BLaER1 (cell line): ENCODE results near the gene BPIFA2.

Experiments
- H3K27ac ChIP-seq: shearing (Covaris generic); formaldehyde crosslinking; 2 replicates; pipeline ENCODE4 v1.8.1; 2022
- H3K27me3 ChIP-seq: shearing (Covaris generic); formaldehyde crosslinking; 2 replicates; pipeline ENCODE4 v1.8.1; 2022
- H3K36me3 ChIP-seq: shearing (Covaris generic); formaldehyde crosslinking; 2 replicates; pipeline ENCODE4 v1.8.1; 2022
- H3K4me1 ChIP-seq: shearing (Covaris generic); formaldehyde crosslinking; 2 replicates; pipeline ENCODE4 v1.8.1; 2022
- H3K4me2 ChIP-seq: shearing (Covaris generic); formaldehyde crosslinking; 2 replicates; pipeline ENCODE4 v1.8.1; 2022
- H3K4me3 ChIP-seq: shearing (Covaris generic); formaldehyde crosslinking; 2 replicates; pipeline ENCODE4 v1.8.1; 2022
- H3K9ac ChIP-seq: shearing (Covaris generic); formaldehyde crosslinking; 2 replicates; pipeline ENCODE4 v1.8.1; 2022
- H3K9me3 ChIP-seq: shearing (Covaris generic); formaldehyde crosslinking; 2 replicates; pipeline ENCODE4 v1.8.1; 2022
- H4K20me1 ChIP-seq: shearing (Covaris generic); formaldehyde crosslinking; 2 replicates; pipeline ENCODE4 v1.8.1; 2022
- Cebpa-rat ChIP-seq: shearing (Covaris generic); IDR thresholded peaks from 2 replicates; pipeline ENCODE4 v1.8.1; 2022

BPIFA2 gene

DNA sequence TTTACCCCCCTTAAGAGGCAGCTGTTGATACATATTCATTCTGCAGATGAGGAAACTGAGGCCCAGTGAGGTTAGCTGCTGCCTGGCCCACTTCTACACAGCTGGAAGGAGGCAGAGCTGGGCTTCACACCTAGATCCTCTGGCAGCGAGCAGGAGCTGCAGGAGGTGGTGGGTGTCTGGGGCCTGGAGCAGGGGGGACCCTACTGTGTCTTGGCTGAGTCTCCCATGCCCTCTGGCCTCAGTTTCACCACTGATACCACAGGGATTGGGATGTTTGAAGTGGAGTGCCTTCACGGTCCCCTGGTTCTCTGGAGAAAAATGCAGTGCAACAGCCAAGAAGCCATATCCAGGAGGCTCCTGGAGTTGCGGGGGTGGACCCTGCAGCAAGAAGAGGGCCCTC, 8.2 kb upstream of the BPIFA2 start:
- Histone ChIP-seq H3K9ac (no peak overlapping the region), H3K9me3 (no peaks in the 10 kb centered on the region), H4K20me1 (no peaks in the 10 kb centered on the region), H3K4me3 (no peak overlapping the region), H3K4me2 (no peak overlapping the region), H3K27ac (no peak overlapping the region), H3K36me3 (no peaks in the 10 kb centered on the region), H3K27me3 (no peaks in the 10 kb centered on the region), H3K4me1 (0 out of 2 replicates have a peak, but pooled peaks cover 6% of the 10 kb centered on the region)
- TF ChIP-seq Cebpa-rat, result no peak

GRCh38 chr20:33160681-33161080, 7.3 kb upstream of the BPIFA2 start:
- no peaks in the 10 kb centered on the region for H3K27me3 ChIP-seq
- no peaks in the 10 kb centered on the region for H3K36me3 ChIP-seq
- no peak overlapping the region for H3K9ac ChIP-seq
- H3K27ac ChIP-seq, result no peak overlapping the region
- no peaks in the 10 kb centered on the region for H4K20me1 ChIP-seq
- 0 out of 2 replicates have a peak, but pooled peaks cover 6% of the 10 kb centered on the region for H3K4me1 ChIP-seq
- no peak overlapping the region for H3K4me2 ChIP-seq
- TF ChIP-seq Cebpa-rat, result no peak
- H3K4me3 ChIP-seq, result no peak overlapping the region
- no peaks in the 10 kb centered on the region for H3K9me3 ChIP-seq

- Histone ChIP-seq H3K9me3 (no peaks in the 10 kb centered on the region), H3K4me1 (0 out of 2 replicates have a peak, but pooled peaks cover 10% of the 10 kb centered on the region), H3K4me2 (no peak overlapping the region), H3K27ac (no peak overlapping the region), H3K36me3 (no peaks in the 10 kb centered on the region), H3K27me3 (no peaks in the 10 kb centered on the region), H3K9ac (no peak overlapping the region), H4K20me1 (no peaks in the 10 kb centered on the region), H3K4me3 (no peak overlapping the region)
- no peak for TF ChIP-seq Cebpa-rat
These were observed 5.6 kb upstream of the BPIFA2 start for GRCh38 chr20:33162313-33162712.

GRCh38 chr20:33162753-33163152, 5.2 kb upstream of the BPIFA2 start:
- Histone ChIP-seq H3K27ac (no peak overlapping the region), H3K4me1 (0 out of 2 replicates have a peak, but pooled peaks cover 11% of the 10 kb centered on the region), H3K9ac (no peak overlapping the region), H3K36me3 (no peaks in the 10 kb centered on the region), H4K20me1 (no peaks in the 10 kb centered on the region), H3K4me3 (no peak overlapping the region), H3K27me3 (no peaks in the 10 kb centered on the region), H3K9me3 (no peaks in the 10 kb centered on the region), H3K4me2 (no peak overlapping the region)
- no peak for TF ChIP-seq Cebpa-rat

DNA sequence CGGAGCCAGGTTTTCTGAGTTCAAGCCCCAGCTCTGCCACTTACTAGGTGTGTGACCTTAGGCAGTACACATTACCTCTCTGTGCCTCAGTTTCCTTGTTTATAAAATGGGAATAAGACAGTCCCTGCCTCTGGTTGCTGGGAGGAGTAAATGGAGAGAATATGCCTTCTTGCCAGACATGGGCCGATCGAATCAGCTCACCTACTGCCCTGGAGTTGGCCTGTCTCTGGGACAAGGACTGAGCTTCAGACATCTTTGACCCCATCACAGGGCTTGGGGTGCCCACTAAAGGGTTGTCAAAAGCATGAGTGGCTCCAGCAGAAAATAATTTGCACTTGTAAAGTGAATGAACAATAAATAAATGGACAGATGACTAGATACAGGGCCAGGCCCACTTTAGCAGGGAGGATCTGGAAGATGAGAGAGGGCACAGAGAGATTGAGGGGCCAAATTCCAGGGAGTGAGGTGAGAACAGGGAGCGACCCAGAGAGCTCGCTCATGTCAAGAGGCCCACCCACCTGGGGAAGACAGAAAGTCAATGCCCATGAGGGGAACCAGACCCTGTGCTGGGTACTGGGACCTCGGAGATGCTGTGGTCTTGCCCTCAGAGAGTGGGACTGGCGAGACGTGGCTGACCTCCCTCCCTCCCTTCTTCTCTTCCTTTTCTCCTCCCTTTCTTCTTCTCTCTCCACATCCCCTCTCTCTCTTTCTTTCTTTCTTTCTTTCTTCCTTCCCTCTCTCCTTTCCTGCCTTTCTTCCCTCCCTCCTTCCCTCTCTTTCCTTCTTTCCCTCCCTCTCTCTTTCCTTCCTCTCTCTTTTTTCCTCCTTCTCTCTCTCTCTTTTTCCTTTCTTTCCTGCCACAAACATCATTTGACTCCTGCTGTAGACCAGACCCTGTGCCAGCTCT, 3.9 kb upstream of the BPIFA2 start:
- no peak overlapping the region for H3K4me2 ChIP-seq
- no peak overlapping the region for H3K4me3 ChIP-seq
- H3K27ac ChIP-seq, result no peak overlapping the region
- no peak overlapping the region for H3K9ac ChIP-seq
- no peaks in the 10 kb centered on the region for H3K36me3 ChIP-seq
- no peaks in the 10 kb centered on the region for H3K27me3 ChIP-seq
- 0 out of 2 replicates have a peak, but pooled peaks cover 11% of the 10 kb centered on the region for H3K4me1 ChIP-seq
- no peaks in the 10 kb centered on the region for H4K20me1 ChIP-seq
- H3K9me3 ChIP-seq, result peaks cover 6% of the 10 kb centered on the region
- TF ChIP-seq Cebpa-rat, result no peak

GRCh38 chr20:33164763-33165095, 3.2 kb upstream of the BPIFA2 start:
- H3K27ac ChIP-seq, result no peak overlapping the region
- H4K20me1 ChIP-seq, result no peaks in the 10 kb centered on the region
- H3K4me3 ChIP-seq, result no peak overlapping the region
- peaks cover 10% of the 10 kb centered on the region for H3K9me3 ChIP-seq
- no peak overlapping the region for H3K4me2 ChIP-seq
- H3K4me1 ChIP-seq, result 0 out of 2 replicates have a peak, but pooled peaks cover 11% of the 10 kb centered on the region
- H3K9ac ChIP-seq, result no peak overlapping the region
- no peaks in the 10 kb centered on the region for H3K36me3 ChIP-seq
- no peak for TF ChIP-seq Cebpa-rat
- H3K27me3 ChIP-seq, result no peaks in the 10 kb centered on the region

- peaks cover 14% of the 10 kb centered on the region for H3K9me3 ChIP-seq
- 0 out of 2 replicates have a peak, but pooled peaks cover 11% of the 10 kb centered on the region for H3K4me1 ChIP-seq
- no peak overlapping the region for H3K4me3 ChIP-seq
- no peaks in the 10 kb centered on the region for H3K27me3 ChIP-seq
- H4K20me1 ChIP-seq, result no peaks in the 10 kb centered on the region
- H3K4me2 ChIP-seq, result no peak overlapping the region
- no peaks in the 10 kb centered on the region for H3K36me3 ChIP-seq
- no peak for TF ChIP-seq Cebpa-rat
- H3K9ac ChIP-seq, result no peak overlapping the region
- H3K27ac ChIP-seq, result no peak overlapping the region
These were observed 2.4 kb upstream of the BPIFA2 start for GRCh38 chr20:33165416-33166055.

GRCh38 chr20:33166533-33167113, 1.3 kb upstream of the BPIFA2 start:
- no peak overlapping the region for H3K27ac ChIP-seq
- no peak overlapping the region for H3K4me2 ChIP-seq
- H3K4me3 ChIP-seq, result no peak overlapping the region
- H4K20me1 ChIP-seq, result no peaks in the 10 kb centered on the region
- no peak overlapping the region for H3K9ac ChIP-seq
- H3K4me1 ChIP-seq, result 0 out of 2 replicates have a peak, but pooled peaks cover 11% of the 10 kb centered on the region
- TF ChIP-seq Cebpa-rat, result no peak
- peaks cover 14% of the 10 kb centered on the region for H3K9me3 ChIP-seq
- H3K27me3 ChIP-seq, result no peaks in the 10 kb centered on the region
- no peaks in the 10 kb centered on the region for H3K36me3 ChIP-seq

- Histone ChIP-seq H3K36me3 (no peaks in the 10 kb centered on the region), H3K4me1 (0 out of 2 replicates have a peak, but pooled peaks cover 5% of the 10 kb centered on the region), H3K4me2 (no peak overlapping the region), H3K9me3 (peaks cover 14% of the 10 kb centered on the region), H3K9ac (no peak overlapping the region), H4K20me1 (no peaks in the 10 kb centered on the region), H3K4me3 (no peak overlapping the region), H3K27ac (no peak overlapping the region), H3K27me3 (no peaks in the 10 kb centered on the region)
- TF ChIP-seq Cebpa-rat, result no peak
These were observed 1.3 kb downstream of the BPIFA2 start for GRCh38 chr20:33169176-33169794.
